Right lobe of liver (tissue), 6 donors: ENCODE measurements around the gene BCL2L11. TPM values are rescaled to one million over a fixed set of nuclear protein-coding genes. Genes with fewer than 3 reads are reported as not detected.
A peak's percentile ranks its signal among the peaks of the same experiment; 100 is the strongest.

Source experiments
- ATAC-seq, 4 donors: fragments of 200-7000 bp; cut with Tn5 transposase; one replicate each; pipeline ENCODE4 v1.9.1; 2020; ENCODE audit warnings: mild to moderate bottlenecking in 4 of 4, moderate library complexity in 4 of 4
- DNase-seq, 3 donors: peaks; one replicate each; pipeline ENCODE4 v3.0.0-alpha.2; 2020
- H3K27ac ChIP-seq, 3 donors: fragments of 200-600 bp; one replicate each; pipeline ENCODE4 v1.8.0; 2022
- H3K27me3 ChIP-seq, 2 donors: fragments of 200-600 bp; one replicate each; pipeline ENCODE4 v1.8.0; 2022
- H3K36me3 ChIP-seq, 4 donors: fragments of 200-600 bp; sonication (generic) in 1 of 4; one replicate each; pipeline versions ENCODE4 v1.5.1 to v1.8.0; 2017 to 2022; ENCODE audit warnings: control low read depth in 1 of 4
- H3K4me1 ChIP-seq, 4 donors: fragments of 200-600 bp; sonication (generic) in 1 of 4; one replicate each; pipeline versions ENCODE4 v1.5.1 to v1.8.0; 2017 to 2022; ENCODE audit warnings: control low read depth in 1 of 4
- H3K4me3 ChIP-seq, 3 donors: fragments of 200-600 bp; one replicate each; pipeline ENCODE4 v1.8.0; 2022
- H3K9me3 ChIP-seq, 4 donors: fragments of 200-600 bp; sonication (generic) in 1 of 4; one replicate each; pipeline versions ENCODE4 v1.5.1 to v1.8.0; 2017 to 2022; ENCODE audit warnings: control low read depth in 1 of 4
- POLR2A ChIP-seq: fragments of 450-650 bp; IDR thresholded peaks from one replicate; pipeline ENCODE4 v1.6.1; 2017; ENCODE audit warnings: antibody characterized with exemption, mild to moderate bottlenecking
- WGBS: methylation state at CpG from one replicate; pipeline ENCODE4 v1.1.6; 2018; ENCODE audit warnings: low coverage, low lambda C conversion rate; ENCODE audit not compliant: insufficient coverage; ENCODE audit errors: missing lambda C conversion rate; 5-methylcytosine and 5-hydroxymethylcytosine counted together
- intact Hi-C, 2 donors: fragments of 100-400 bp; cut with DNase I; formaldehyde crosslinking; loops; one replicate each; pipeline versions ENCODE4 v1.11.2 to v1.14.1; 2022
- total RNA-seq, 6 experiments: library from RNA; depleted of rRNA in 2 of 6; stranded (reverse); fragments of >200 nt in 2 of 6; fragmentation: NEBNext Ultra II Directional in 3 of 6; extraction: Animal tissue kit (Norgen Biotek cat#: 25700) in 3 of 6; gene quantifications; one replicate each; pipeline versions ENCODE4 v1.1.0 to v1.2.4, GENCODE V29; 2016 to 2023
- TF ChIP-seq, protein P1 (sequence below), 4 donors: fragments of 200-600 bp in 3 of 4; fragments of 450-650 bp in 1 of 4; IDR thresholded peaks; one replicate each; pipeline versions ENCODE4 v1.5.1 to v1.8.0; 2016 to 2022; ENCODE audit warnings: antibody characterized with exemption in 4 of 4, mild to moderate bottlenecking in 2 of 4
- donor health status: DM: no; HTN: yes; CAD: no.
- donor health status: DM: no; HTN: no; CAD: no.
- donor health status: DM: no; HTN: no; CAD: no.
- donor health status: DM: no; HTN: yes; CAD: no.
- donor health status: DM: no; HTN: yes; CAD: no.

Gene BCL2L11
- total RNA-seq, 6 experiments from 2014 or later, result 6.5 to 13.0 (median 8.8) TPM

DNA sequence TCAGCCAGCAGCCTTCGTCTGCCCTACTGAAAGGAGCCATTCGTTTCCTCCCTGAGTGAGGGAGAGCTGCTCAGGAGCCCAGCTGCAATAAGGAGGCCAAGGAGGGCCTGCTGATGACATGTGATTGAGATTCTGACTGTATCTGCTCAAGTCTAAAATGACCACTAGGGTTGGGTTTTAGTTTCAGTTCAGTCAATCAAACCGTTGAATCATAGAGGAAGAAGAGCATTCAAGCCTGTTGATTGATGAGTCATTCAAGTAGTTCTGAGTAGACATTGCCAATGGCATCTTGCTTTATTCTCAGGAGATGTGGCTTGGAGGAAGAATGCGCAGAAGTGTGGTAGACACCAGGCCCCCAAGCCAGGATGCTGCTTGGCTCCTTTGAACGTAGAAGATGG, 19.9 kb upstream of the BCL2L11 start:
- DNase-seq, result no peak
- Histone ChIP-seq H3K4me1 (no peaks in the 10 kb centered on the region), H3K4me3 (no peak overlapping the region), H3K27ac (no peak overlapping the region), H3K27me3 (no peaks in the 10 kb centered on the region), H3K9me3 (no peaks in the 10 kb centered on the region), H3K36me3 (no peaks in the 10 kb centered on the region)
- TF ChIP-seq, protein P1, sequence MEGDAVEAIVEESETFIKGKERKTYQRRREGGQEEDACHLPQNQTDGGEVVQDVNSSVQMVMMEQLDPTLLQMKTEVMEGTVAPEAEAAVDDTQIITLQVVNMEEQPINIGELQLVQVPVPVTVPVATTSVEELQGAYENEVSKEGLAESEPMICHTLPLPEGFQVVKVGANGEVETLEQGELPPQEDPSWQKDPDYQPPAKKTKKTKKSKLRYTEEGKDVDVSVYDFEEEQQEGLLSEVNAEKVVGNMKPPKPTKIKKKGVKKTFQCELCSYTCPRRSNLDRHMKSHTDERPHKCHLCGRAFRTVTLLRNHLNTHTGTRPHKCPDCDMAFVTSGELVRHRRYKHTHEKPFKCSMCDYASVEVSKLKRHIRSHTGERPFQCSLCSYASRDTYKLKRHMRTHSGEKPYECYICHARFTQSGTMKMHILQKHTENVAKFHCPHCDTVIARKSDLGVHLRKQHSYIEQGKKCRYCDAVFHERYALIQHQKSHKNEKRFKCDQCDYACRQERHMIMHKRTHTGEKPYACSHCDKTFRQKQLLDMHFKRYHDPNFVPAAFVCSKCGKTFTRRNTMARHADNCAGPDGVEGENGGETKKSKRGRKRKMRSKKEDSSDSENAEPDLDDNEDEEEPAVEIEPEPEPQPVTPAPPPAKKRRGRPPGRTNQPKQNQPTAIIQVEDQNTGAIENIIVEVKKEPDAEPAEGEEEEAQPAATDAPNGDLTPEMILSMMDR (IDR thresholded peaks at IDR 0.05), result no peak
- no peak for TF ChIP-seq POLR2A
- WGBS, result 62% methylated on average over 5 of the region's 5 CpGs
- peak in 1 of 4 donors; percentile 38 for ATAC-seq
- intact Hi-C loops, result no loop called here

DNA sequence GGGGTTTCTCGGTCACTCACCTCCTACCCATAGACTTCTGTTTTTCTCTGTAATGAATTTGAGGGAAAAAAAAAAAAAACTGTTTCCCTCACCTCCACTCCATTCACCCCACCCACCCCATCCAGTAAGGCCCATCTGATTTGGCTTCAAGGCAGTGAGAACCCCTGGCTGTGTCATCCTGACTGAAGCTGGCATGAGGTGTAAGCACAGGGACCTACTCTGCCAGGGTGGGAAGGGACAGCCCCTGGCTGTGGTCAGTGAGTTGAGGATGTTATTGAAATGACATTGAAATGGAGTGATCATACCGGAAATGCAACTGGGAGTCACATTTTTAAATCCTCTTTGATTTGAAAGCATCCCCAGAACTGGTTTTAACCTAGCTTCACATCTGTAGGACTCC, 19.1 kb upstream of the BCL2L11 start:
- 87% methylated on average over 2 of the region's 2 CpGs for WGBS
- H3K4me1 ChIP-seq, result no peaks in the 10 kb centered on the region
- H3K4me3 ChIP-seq, result no peak overlapping the region
- no peak for TF ChIP-seq POLR2A
- TF ChIP-seq, protein P1 (IDR thresholded peaks at IDR 0.05), result no peak
- ATAC-seq, result no peak
- H3K27me3 ChIP-seq, result no peaks in the 10 kb centered on the region
- no peaks in the 10 kb centered on the region for H3K36me3 ChIP-seq
- no peak overlapping the region for H3K27ac ChIP-seq
- H3K9me3 ChIP-seq, result no peaks in the 10 kb centered on the region
- no peak for DNase-seq
- intact Hi-C loops, result no loop called here

GRCh38 chr2:111102216-111102615, 18.5 kb upstream of the BCL2L11 start:
- Histone ChIP-seq H3K27me3 (no peaks in the 10 kb centered on the region), H3K9me3 (no peaks in the 10 kb centered on the region), H3K36me3 (no peaks in the 10 kb centered on the region), H3K27ac (no peak overlapping the region), H3K4me1 (no peaks in the 10 kb centered on the region), H3K4me3 (no peak overlapping the region)
- WGBS, result 82% methylated on average over 2 of the region's 2 CpGs
- TF ChIP-seq, protein P1 (IDR thresholded peaks at IDR 0.05), result no peak
- TF ChIP-seq POLR2A, result no peak
- DNase-seq (no peak), ATAC-seq (no peak)
- intact Hi-C loops, result no loop called here

DNA sequence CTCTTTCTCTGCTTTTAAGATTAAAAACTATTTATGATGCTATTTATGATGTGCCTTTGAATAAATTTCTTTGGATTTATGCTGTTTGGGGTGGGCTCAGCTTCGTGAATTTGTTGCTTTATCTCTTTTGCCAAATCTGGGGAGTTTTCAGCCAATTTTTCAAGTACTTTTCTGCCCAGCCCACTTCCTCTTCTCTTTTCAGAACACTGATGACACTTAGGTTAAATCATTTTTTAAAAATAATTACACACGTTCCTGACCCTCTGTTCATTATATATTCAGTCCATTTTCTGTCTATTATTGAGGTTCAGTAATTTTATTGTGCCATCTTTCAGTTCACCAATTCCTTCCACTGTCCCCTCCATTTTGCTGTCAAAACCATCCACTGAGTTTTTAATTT, 14.8 kb upstream of the BCL2L11 start:
- H3K4me3 ChIP-seq, result no peak overlapping the region
- ATAC-seq (no peak), DNase-seq (no peak)
- 42% methylated on average over 2 of the region's 2 CpGs for WGBS
- no peak overlapping the region for H3K27ac ChIP-seq
- no peaks in the 10 kb centered on the region for H3K36me3 ChIP-seq
- no peaks in the 10 kb centered on the region for H3K4me1 ChIP-seq
- intact Hi-C loops, result no loop called here
- no peaks in the 10 kb centered on the region for H3K9me3 ChIP-seq
- no peaks in the 10 kb centered on the region for H3K27me3 ChIP-seq
- no peak for TF ChIP-seq POLR2A
- TF ChIP-seq, protein P1 (IDR thresholded peaks at IDR 0.05), result no peak

DNA sequence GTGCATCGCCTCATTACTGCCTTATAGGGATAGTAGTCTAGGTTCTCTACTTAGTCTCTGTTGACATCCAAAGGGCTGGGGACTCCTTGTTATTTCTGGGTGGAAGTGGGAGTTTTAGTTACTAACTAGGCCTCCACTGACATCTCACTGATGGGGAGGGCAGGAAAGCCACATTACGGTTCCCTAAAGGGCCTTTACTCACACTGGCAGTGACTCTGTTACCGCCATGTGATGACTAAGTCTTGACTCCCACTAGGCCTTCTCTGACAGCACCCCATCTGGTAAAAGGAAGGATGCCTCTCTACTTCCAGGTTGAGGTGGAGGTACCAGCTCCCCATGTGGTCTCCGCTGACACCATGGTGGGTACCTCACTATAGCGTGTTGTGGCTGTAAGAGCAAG, 14.0 kb upstream of the BCL2L11 start:
- intact Hi-C loops, result no loop called here
- Histone ChIP-seq H3K27ac (no peak overlapping the region), H3K36me3 (no peaks in the 10 kb centered on the region), H3K4me3 (no peak overlapping the region), H3K27me3 (no peaks in the 10 kb centered on the region), H3K4me1 (no peaks in the 10 kb centered on the region), H3K9me3 (no peaks in the 10 kb centered on the region)
- ATAC-seq (no peak), DNase-seq (no peak)
- TF ChIP-seq, protein P1 (IDR thresholded peaks at IDR 0.05), result no peak
- TF ChIP-seq POLR2A, result no peak
- 86% methylated on average over 2 of the region's 5 CpGs for WGBS
